ENCODE measurements around the gene DIRAS1. TPM values are rescaled to one million over a fixed set of nuclear protein-coding genes. Genes with fewer than 3 reads are reported as not detected.
A peak's percentile ranks its signal among the peaks of the same experiment; 100 is the strongest.

The DIRAS1 gene
- total RNA-seq, 1 experiment from 2014 or later, result not detected

DNA sequence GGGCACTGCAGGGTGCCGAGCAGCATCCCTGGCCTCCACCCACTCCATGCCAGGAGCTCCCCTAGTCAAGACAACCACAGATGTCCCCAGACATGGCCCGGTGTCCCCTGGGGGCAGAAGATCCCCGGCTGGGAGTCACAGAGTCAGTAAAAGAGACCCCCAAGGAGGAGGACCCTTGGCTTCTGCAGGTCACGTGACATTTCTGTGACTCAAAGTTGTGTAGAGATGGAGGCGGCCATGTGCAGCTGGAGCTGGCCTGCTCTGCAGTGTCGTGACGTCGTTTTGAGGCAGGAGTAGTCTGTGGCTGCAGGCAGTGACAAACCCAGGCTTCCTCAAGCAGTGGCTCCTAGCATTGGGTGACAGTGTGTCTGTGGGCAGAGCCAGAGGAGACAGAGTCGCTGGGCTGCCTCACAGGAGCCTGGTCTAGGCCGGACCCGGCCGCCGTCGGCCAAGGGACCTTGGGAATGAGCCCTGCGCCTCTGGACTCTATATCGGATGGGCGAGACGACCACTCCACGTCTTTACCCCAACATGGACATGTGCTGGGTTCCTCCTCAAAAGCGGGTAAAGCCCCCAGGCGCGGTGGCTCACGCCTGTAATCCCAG, 7.7 kb upstream of the DIRAS1 start:
- no peak for DNase-seq (ENCODE audit: low read depth)

DNA sequence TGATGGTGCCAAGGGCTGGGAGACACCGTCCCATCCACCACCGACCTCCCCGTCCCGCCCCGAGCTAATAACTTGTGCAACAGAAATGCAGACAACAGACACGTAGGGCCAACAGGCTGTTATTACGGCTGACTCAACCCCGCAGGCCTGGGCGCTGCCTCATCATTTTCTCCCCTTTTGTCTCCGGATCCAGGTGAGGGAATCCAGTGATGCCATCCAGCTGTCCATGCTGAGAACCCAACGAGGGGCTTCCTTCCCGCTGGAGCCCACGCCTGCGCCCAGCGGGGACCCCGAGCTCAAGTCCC, 6.4 kb upstream of the DIRAS1 start:
- DNase-seq (ENCODE audit: low read depth), result no peak

DNA sequence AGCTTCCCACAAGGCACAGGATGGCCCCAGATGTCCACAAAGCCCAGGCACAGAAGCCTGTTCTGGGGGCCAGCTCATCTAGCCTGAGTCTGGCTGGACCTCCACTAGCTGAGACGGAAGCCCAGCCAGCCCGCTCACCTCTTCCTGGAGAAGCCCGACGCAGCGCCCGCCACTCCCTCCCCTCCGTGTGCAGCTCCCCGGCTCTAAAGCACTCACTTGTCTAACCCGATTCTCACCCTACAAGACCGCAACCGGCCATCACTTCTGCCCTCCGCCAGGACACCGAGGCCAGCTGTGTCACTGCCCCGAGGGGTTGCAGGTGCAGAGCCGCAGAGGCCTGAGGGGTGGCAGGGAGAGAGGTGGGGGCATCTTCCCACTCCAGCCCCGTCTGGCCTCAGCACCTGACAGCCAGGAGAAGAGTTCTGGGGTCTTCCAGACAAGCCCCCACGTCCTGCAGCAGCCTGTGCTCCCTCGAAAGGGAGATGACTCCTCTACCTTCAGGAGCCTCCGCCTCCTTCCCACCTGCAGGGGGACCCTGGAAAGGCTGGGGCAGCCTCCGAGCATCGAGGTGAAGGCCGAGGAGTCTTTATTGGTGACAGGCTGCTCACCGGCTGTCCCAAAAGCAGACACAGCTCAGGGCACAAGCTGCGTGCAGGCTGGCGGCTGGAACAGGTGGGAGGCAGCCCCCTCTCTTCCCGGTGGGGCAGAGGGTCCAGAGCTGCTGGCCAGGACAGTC, 5.9 kb upstream of the DIRAS1 start:
- no peak for DNase-seq (ENCODE audit: low read depth)

DNA sequence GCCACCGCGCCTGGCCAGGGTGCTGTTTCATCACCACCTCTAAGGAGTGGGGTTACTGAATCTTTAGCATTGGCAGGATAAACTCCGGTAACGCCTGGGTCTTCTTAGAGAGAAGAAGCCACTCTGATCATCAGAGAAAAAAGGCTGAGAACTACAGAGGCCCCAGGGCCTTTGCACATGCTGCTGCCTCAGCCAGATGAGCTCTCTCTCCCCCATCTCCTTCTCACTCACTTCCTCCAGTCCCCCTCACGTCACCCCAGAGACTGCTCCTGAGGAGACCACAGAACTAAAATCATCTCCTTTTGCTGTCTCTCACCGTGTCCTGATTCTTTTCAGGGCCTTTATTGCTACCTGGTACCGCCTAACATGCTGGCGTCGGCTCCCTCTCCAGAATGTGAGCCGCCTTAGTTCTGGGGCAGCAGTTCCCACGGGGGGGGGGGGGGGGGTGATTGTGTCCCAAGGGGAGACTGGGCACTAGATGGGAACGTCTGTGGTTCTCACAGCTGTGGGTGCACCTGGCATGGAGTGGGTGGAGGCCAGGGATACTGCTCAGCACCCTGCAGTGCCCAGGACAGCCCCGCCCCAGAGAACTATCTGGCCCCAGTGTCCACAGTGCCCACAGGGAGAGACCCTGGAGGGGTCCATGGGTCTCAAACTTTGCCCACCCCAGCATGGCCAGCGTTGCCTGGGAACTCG, 5.1 kb upstream of the DIRAS1 start:
- DNase-seq (ENCODE audit: low read depth), result no peak

DNA sequence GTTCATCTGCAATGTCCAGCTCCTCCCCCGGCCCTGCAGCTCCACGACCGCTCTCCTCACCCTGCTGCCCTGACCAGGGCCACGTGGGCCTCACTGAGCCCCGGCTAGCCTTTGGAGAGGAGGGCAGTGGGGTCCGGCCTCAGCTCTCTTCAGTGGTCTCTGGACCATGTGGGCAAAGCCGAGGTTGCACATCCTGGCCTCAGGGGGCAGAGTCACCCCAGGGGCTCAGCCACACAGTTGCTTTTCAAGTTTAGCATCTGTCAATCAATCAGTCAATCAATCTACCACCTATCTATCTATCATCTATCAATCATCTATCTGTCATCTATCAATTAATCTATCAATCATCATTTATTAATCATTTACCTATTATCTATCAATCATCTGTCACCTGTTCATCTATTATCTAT, 3.0 kb upstream of the DIRAS1 start:
- no peak for DNase-seq (ENCODE audit: low read depth)

DNA sequence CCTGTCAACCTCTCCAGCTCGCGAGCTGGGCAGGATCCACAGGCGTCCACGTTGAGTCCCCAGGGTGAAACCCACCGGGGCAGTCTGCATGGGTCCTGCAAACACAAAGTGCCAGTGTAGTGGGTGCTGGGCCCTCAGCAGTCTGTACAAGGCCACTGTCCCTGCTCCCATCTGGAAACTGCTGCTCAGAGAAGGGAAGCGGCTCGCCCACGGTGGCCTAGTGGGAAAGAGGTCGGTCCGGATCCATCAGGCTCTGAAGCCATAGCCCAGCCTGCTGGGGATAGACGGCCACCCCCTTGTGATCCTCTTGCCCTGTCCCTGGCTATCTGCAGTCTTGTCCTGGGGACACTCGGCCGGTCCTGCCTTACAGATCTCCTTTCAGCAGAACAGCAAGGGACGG, 2.6 kb upstream of the DIRAS1 start:
- DNase-seq (ENCODE audit: low read depth), result no peak

DNA sequence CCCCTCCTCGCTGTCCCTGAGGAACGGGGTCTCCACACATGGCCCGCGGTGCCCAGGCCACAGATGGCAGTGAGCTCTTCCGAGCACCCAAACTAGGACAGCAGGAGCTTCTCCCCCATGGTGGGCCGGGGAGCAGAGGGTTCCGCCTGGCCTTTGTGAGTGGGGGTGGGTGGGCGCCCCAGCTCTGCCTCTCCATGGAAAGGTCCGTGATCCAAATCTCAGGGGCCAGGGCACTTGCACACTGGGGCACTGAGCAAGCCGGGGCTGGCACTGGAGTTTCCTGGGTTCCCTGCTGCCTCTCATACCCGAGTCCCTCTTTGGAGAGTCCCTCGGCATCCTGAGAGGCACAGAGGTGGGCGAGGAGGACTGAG, 2.2 kb upstream of the DIRAS1 start:
- no peak for DNase-seq (ENCODE audit: low read depth)

DNA sequence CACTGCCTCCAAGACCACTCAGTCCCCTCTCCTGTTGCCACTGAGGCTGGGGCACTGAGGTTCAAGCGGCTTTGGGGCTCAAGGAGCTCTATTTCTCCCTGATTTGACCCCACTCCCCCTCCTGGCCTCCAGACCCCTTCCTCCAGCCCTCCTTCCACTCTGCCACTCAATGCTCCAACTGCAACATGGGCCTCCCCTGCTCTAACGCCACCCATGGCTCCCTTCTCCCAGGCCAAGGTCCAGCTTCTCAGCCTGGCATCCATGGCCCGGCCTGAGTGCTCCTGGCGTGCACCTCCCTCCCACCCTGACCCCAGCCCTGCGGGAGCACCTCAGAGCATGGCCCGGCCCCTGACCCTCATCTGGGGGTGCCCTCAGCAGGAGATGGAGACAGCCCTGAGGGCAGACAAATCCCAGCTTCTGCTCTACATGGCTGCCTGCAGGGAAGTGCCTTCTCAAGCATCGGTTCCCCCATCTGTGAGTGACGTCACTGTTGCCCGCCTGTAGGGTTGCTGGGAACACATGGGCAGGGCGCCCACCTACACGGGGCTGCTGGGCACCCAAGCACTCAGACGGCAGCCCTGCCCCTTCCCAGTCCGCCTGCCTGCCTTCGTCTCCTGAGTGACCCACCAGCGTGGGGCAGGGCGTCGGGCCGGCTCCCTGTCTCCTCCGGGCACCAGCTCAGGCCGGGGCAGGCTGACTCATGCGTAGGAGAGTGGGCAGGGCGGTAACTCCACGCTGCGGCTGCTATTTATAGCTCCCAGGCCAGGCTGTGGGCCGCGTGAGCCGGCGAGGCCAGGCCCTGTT, 1.6 kb upstream of the DIRAS1 start:
- peak; percentile 66 for DNase-seq (ENCODE audit: low read depth)

DNA sequence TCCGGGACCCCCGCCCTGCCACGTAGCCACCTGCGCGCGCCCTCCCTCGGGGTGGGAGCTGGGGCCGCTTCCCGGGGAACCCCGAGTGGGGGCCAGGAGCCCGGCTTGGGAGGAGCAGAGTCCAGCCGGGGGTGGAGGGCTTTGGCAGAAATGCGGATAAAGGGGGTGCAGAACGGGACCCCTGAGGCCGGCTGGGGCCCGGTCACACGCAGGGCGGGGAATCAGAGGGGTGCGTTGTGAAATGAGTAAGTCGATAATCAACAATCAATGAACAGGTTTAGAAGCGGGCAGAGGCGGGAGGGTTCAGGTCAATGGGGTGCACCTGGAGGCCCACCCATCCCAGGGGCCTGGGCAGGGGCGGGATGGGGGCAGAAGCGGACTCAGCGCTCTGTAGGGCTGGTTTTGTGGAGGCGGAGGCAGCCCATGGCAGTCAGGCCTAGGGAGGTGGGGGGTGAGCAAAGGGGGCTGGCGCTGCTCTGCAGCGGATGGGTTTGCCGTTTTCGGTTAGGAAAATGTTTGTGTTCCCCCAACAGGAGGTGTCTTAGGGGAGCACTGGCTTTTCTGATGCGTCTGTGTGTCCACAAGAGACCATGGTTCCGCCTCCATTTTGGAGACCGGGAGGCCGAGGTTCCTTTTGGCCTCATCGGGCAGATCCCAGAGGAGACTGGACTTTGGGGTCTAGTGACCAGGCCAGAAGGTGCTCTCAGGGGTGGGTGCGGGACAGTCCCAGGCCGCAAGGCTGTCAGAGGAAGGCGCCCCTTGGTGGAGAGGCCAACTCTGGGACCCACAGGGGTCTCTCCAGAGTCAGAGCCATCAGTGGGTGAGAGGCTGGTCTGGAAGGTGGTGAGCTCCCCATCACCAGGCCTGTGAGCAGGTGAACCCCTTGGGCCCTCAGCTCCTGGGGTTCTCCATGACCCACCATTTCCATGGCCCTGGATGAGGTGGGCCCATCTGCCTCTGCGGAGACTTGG, 683 bp upstream of the DIRAS1 start:
- DNase-seq (ENCODE audit: low read depth), result no peak

DNA sequence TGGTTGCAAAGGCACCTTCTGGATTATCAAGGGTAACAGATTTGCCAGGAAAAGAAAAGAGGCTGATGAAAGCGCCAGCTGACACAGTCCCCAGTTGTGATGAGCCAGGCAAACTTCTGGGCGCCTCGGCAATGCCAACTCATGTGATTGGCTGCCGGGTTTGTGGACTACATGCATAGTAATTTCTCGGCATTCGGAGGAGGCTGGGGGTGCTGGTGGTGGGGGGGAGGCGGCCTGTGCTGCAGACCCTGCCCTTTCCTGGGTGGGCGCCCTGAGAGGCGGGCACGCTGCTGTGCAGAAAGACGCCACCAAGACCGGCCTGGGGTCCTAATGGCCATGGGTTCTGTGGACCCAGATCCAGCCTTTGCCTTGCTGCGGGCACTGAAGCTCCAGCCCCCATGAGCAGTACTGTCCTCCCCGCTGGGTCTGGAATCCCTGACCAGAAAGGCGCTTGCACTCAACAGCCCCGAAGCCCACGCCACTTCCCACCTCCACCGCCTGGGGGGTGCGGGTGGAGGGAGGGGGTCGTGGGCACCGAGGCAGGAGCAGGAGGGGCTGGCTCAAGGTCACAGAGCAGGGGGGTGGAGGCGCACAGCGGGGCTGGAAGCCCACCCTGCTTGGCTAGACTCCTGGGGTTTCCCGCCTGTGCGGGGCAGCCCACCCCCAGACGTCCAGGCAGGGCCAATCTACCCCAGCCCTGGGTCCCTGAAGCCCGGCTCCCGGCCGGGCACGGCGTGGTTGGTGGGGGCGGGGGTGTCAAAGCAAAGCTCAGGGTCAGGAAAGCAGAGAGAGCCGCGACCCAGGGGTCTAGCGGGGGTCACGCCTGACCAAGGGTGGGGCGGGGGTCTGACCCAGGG, 1.0 kb downstream of the DIRAS1 start:
- DNase-seq (ENCODE audit: low read depth), result no peak

DNA sequence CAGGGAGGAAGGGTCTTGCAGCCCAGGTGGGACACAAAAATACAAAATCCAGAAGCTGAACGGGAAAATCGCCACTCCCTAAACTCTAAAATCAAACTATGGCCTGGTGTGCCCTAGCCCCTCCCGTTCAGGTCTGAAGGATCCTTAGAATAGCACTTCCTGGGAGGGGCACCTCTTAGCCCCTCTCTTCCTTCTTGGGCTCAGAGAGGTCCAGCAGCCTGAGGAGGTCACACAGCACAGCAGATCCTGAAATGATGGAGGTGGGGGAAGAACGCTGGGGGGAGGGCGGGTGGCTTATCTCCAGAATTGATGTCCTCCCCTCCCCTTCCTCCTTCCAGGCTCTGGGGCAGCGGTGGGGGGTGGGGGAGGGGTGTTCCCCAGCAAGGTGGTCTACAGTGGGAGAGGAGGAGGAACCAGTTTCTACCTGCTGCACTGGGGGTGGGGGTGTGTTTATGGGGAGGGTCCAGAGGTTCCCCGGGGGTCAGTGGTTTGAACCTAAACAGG, 1.9 kb downstream of the DIRAS1 start:
- no peak for DNase-seq (ENCODE audit: low read depth)

DNA sequence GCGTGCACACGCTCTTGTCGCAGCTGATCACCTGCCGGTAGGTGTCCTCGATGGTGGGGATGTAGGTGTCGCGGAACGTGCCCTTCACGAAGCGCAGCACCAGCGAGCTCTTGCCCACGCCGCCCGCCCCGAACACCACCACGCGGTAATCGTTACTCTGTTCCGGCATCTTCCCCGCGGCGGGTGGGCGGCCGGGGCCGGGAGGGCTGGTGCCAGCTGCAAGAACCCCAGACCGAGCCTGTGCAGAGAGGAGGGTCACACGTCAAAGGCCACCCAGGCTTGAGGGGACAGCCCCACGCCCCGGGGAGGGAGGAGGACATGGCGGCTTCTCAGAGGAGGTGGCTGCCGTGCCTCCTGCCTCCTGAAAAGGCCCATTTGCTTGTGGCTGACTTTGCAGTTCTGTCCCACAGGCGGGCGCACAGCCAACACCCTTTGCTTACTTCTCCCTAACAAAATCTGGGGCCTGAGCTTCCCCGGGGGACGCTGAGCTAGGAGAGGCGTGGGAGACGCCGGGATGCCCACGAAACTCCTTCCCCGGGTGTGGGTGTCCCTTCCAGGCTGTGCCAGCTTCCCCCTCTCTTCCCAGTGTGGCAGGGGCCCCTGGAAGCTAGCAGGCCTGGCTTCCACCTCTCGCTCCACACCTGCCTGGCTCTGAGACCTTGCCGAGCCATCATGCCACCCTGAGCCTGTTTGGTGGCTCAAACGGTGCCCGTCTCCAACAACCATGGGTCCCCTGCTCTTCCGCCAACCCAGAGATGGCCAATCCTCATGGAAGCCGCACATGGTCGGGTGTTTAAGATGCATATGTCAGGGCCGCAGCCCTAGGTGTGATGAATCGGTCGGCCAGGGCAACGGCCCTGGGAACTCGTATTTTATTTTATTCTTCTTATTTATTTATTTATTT, 3.3 kb downstream of the DIRAS1 start:
- DNase-seq (ENCODE audit: low read depth), result no peak

DNA sequence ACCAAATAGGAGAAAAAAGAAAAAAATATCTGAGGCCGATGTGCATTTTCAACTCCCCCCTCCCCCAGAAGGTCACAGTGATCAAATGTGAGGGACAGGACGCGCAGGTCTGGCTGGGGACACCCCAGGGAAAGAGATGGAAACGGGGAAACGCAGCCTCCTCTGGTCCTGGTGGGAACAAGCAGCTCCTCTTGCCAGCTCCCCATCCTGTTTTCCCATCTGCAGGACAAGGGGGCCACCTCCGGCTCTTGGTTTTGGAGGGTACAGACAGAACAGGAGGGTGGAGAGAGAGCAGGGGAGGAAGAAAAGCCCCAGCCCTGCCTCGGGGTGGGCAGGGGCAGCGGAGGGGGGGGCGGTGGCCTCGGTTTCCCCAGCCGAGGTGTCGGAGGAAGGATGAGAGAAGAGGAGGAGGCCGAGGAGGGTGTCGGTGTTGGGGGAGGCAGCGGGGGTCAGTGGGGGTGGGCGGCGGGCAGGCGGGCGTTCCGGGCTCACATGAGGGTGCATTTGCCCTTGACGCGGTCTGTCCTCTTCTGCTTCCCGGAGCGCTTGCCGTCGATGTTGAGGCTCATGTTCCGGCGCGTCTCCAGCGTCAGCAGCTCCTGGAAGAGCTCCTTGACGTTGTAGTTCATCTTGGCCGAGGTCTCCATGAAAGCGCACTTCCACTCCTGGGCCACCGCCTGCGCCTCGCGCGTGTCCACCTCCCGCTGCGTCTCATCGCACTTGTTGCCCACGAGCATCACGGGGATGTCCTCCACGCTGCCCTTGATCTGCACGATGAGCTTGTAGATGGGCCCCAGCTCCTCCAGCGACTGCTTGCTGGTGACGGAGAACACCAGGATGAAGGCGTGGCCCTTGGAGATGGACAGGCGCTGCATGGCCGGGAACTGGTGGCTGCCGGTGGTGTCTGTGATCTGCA, 4.2 kb downstream of the DIRAS1 start:
- no peak for DNase-seq (ENCODE audit: low read depth)

DNA sequence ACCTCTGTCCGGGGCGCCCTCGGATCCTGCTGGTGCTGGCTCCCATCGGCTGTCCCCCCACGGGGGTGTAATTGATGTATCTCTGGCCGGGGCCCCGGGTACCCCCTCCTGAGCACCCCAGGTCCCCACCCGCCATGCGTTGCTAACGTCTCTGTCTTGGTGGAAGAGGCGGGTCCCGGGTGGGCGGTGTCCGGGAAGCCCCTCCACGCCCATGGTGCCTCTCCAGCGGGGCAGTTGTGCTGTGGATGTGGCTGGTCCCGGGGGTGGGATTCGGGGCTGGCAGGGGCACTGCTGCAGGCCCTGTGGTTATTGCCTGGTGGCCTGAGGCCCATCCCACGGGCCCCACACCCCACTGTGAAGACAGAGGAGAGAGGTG, 4.9 kb downstream of the DIRAS1 start:
- DNase-seq (ENCODE audit: low read depth), result no peak

DNA sequence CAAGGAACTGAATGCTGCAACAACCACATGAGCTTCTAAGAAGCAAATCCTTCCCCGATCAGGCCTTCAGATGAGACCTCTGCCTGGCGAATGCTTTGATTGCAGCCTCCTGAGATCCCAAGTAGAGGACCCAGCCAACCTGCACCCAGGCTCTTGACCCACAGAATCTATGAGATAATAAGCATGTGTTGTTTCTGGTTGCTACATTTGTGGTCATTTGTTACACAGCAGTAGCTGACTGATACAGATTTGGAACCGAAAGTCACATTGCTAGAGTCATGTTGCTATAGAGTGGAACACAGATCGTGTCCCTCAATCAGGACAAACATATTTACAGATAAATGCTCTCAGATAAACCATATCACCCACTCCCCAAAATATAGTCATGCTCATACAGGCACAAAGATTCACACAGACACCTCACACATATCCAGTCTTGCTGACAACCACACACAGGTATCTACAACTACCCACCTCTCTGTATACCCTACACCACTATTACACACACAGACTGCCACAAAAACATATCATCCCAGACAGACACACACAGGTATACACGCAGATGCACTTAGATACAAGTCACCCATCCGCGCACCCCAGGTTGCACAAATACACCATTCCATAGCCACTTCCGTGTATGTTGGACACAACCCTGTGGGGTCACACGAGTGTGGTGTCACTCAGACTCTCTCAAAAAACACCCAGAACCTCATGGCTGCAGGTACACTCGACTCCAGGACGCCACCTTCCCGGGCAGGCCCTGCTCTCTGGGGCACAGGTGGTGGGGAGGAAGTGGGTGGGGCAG, 5.5 kb downstream of the DIRAS1 start:
- no peak for DNase-seq (ENCODE audit: low read depth)

DNA sequence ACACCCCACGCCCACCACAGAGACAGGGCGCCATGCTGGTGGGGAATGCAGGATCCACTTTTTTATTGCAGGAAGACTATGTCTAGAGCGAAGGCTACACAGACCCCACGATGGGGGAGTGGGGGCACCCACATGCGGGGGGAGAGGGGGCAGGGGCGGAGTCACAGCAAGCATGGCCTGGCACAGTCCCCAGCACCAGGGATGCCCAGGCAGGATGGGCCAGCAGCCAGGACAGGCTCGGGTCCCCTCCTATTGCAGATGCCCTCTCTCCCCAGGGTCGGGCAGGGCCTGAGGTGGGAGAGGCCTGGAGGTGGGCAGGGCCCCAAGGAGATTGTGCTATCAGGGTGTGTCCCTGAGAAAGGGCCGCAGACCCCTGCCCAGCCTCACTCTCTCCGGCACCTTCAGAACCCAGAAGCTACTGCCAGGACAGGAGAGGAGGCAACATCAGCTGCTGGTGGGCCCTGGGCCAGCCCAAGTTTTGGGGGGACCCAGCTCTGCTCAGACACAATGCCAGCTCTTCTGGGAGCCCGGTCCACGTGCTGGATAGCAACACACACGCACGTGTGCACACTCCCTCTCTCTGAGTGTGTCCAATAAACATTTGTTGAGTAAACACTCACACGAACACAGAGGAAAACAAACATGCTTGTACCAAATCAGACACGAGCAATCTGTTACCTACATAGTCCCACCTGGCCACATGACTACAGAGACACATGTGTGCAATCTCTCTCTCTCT, 6.5 kb downstream of the DIRAS1 start:
- no peak for DNase-seq (ENCODE audit: low read depth)
